H1 (cell line): ENCODE results near the gene PRIMPOL. TPM values are rescaled to one million over a fixed set of nuclear protein-coding genes. Genes with fewer than 3 reads are reported as not detected.

Experiments
- CTCF ChIA-PET: fragments of 300-600 bp; sonication (Branson Sonifier 250); formaldehyde crosslinking; loops from one replicate; lab custom pipeline; 2021; ENCODE audit not compliant: partially characterized antibody; lab: Charles Lee
- POLR2A ChIA-PET: fragments of 300-600 bp; sonication (Branson Sonifier 250); formaldehyde crosslinking; loops from one replicate; lab custom pipeline; 2021; ENCODE audit warnings: inconsistent platforms; ENCODE audit not compliant: partially characterized antibody; lab: Charles Lee
- DNase-seq, 2 experiments: peaks; one replicate each; pipeline versions ENCODE4 v3.0.0 to v3.0.0-alpha.2; 2010 to 2022; ENCODE audit warnings: low spot score in 2 of 2, low read depth in 1 of 2, mixed read lengths in 1 of 2
- FAIRE-seq: peaks from 2 replicates; lab custom pipeline; 2011; peaks lifted over from hg19 to GRCh38; lab: Jason Lieb, UNC
- H2AFZ ChIP-seq: 2 replicates; pipeline ENCODE4 v1.8.1; 2012; ENCODE audit warnings: low read length, inconsistent platforms
- H2AK5ac ChIP-seq: 2 replicates; pipeline ENCODE4 v1.6.1; 2013; ENCODE audit warnings: low read depth, low read length
- H2BK120ac ChIP-seq: replicated peaks from 2 replicates; pipeline ENCODE3; 2013; ENCODE audit warnings: low read depth, low read length, inconsistent platforms
- H2BK12ac ChIP-seq: 2 replicates; pipeline ENCODE4 v1.6.1; 2013; ENCODE audit warnings: low read depth, low read length
- H2BK15ac ChIP-seq: 2 replicates; pipeline ENCODE4 v1.6.1; 2013; ENCODE audit warnings: low read length
- H2BK20ac ChIP-seq: 2 replicates; pipeline ENCODE4 v1.6.1; 2013; ENCODE audit warnings: low read length
- H2BK5ac ChIP-seq: 2 replicates; pipeline ENCODE4 v1.6.1; 2013; ENCODE audit warnings: low read depth, low read length
- H3K14ac ChIP-seq: 2 replicates; pipeline ENCODE4 v1.6.1; 2013; ENCODE audit warnings: inconsistent platforms; ENCODE audit not compliant: insufficient read length
- H3K18ac ChIP-seq: 2 replicates; pipeline ENCODE4 v1.6.1; 2013; ENCODE audit warnings: low read length; ENCODE audit errors: extremely low read depth
- H3K23ac ChIP-seq: 2 replicates; pipeline ENCODE4 v1.6.1; 2013; ENCODE audit warnings: inconsistent platforms; ENCODE audit not compliant: insufficient read length
- H3K23me2 ChIP-seq: 2 replicates; pipeline ENCODE4 v1.6.1; 2013; ENCODE audit warnings: low read depth, low read length
- H3K27ac ChIP-seq: 2 replicates; pipeline ENCODE4 v1.6.1; 2011; ENCODE audit warnings: low read depth, low read length, inconsistent platforms
- H3K27me3 ChIP-seq, 4 experiments: replicated peaks in 1 of 4; 1 replicate in 1 of 4; 2 replicates in 3 of 4; pipeline versions ENCODE4 v1.6.1 to v1.8.1; 2011 to 2013; ENCODE audit warnings: low read length in 3 of 4, mild to moderate bottlenecking in 3 of 4, inconsistent platforms in 2 of 4, mixed read lengths in 2 of 4, moderate library complexity in 1 of 4; ENCODE audit not compliant: control insufficient read depth in 3 of 4, insufficient read depth in 3 of 4; ENCODE audit errors: extremely low read depth in 1 of 4
- H3K36me3 ChIP-seq, 4 experiments: 2 replicates each; pipeline versions ENCODE4 v1.6.1 to v1.8.1; 2011 to 2013; ENCODE audit warnings: mild to moderate bottlenecking in 4 of 4, low read length in 3 of 4, moderate library complexity in 2 of 4, control low read depth in 1 of 4, inconsistent platforms in 1 of 4; ENCODE audit not compliant: insufficient read depth in 4 of 4, control insufficient read depth in 2 of 4
- H3K4ac ChIP-seq: replicated peaks from 2 replicates; pipeline ENCODE3; 2013; ENCODE audit warnings: low read length, low read depth, mixed read lengths, inconsistent platforms; ENCODE audit not compliant: insufficient read length
- H3K4me1 ChIP-seq, 4 experiments: replicated peaks in 1 of 4; 1 replicate in 1 of 4; 2 replicates in 3 of 4; pipeline versions ENCODE4 v1.6.1 to v1.8.1; 2011 to 2013; ENCODE audit warnings: low read length in 3 of 4, inconsistent platforms in 2 of 4, mixed read lengths in 1 of 4; ENCODE audit not compliant: insufficient read depth in 4 of 4, control insufficient read depth in 3 of 4
- H3K4me2 ChIP-seq, 2 experiments: 2 replicates each; pipeline versions ENCODE4 v1.6.1 to v1.8.1; 2011 to 2013; ENCODE audit warnings: low read depth in 2 of 2, low read length in 2 of 2, control low read depth in 1 of 2, inconsistent platforms in 1 of 2, mild to moderate bottlenecking in 1 of 2; ENCODE audit not compliant: insufficient read depth in 1 of 2
- H3K4me3 ChIP-seq, 4 experiments: fragments of 200-600, 300-600 bp in 1 of 4; sonication (generic), shearing (Covaris generic), sonication (Bioruptor Twin) in 1 of 4; 2 replicates each; pipeline versions ENCODE4 v1.5.1 to v1.8.1; 2011 to 2016; ENCODE audit warnings: low read length in 4 of 4, low read depth in 3 of 4, control low read depth in 2 of 4, inconsistent platforms in 2 of 4, mild to moderate bottlenecking in 2 of 4, mixed read lengths in 1 of 4, moderate library complexity in 1 of 4; ENCODE audit not compliant: insufficient read depth in 2 of 4; ENCODE audit errors: extremely low read depth in 1 of 4
- H3K56ac ChIP-seq: replicated peaks from 2 replicates; pipeline ENCODE3; 2013; ENCODE audit warnings: low read depth, mild to moderate bottlenecking, mixed read lengths, low read length, inconsistent platforms; ENCODE audit not compliant: insufficient read length
- H3K79me1 ChIP-seq: 2 replicates; pipeline ENCODE4 v1.6.1; 2013; ENCODE audit warnings: low read depth, low read length, control low read depth
- H3K79me2 ChIP-seq, 2 experiments: 2 replicates each; pipeline versions ENCODE4 v1.6.1 to v1.8.1; 2012 to 2013; ENCODE audit warnings: low read length in 2 of 2, mild to moderate bottlenecking in 2 of 2, inconsistent platforms in 1 of 2; ENCODE audit not compliant: insufficient read depth in 2 of 2, control insufficient read depth in 1 of 2
- H3K9ac ChIP-seq, 4 experiments: replicated peaks in 1 of 4; 1 replicate in 1 of 4; 2 replicates in 3 of 4; pipeline versions ENCODE4 v1.6.1 to v1.8.1; 2011 to 2013; ENCODE audit warnings: low read depth in 3 of 4, low read length in 3 of 4, control low read depth in 2 of 4, mild to moderate bottlenecking in 2 of 4, moderate library complexity in 2 of 4, inconsistent platforms in 1 of 4; ENCODE audit errors: extremely low read depth in 1 of 4
- H3K9me3 ChIP-seq, 2 experiments: 2 replicates each; pipeline versions ENCODE4 v1.6.1 to v1.8.1; 2012 to 2013; ENCODE audit warnings: mild to moderate bottlenecking in 2 of 2, moderate library complexity in 2 of 2, control low read depth in 1 of 2, inconsistent platforms in 1 of 2, low read depth in 1 of 2, low read length in 1 of 2, mixed read lengths in 1 of 2; ENCODE audit not compliant: insufficient read depth in 2 of 2
- H4K20me1 ChIP-seq, 2 experiments: replicated peaks in 1 of 2; 2 replicates each; pipeline versions ENCODE3 to v1.8.1; 2011 to 2013; ENCODE audit warnings: inconsistent platforms in 2 of 2, low read length in 2 of 2, mild to moderate bottlenecking in 1 of 2; ENCODE audit not compliant: insufficient read depth in 2 of 2, control insufficient read depth in 1 of 2
- H4K5ac ChIP-seq: 2 replicates; pipeline ENCODE4 v1.6.1; 2013; ENCODE audit warnings: low read length, low read depth, mixed read lengths, inconsistent platforms; ENCODE audit not compliant: insufficient read length
- H4K8ac ChIP-seq: 2 replicates; pipeline ENCODE4 v1.8.0; 2013; ENCODE audit warnings: mild to moderate bottlenecking, moderate library complexity, low read length, inconsistent platforms; ENCODE audit not compliant: insufficient read depth; ENCODE audit errors: extremely low read depth
- H4K91ac ChIP-seq: replicated peaks from 2 replicates; pipeline ENCODE3; 2013; ENCODE audit warnings: low read length, mixed read lengths, inconsistent platforms; ENCODE audit not compliant: insufficient read length
- ASH2L ChIP-seq: fragments of 200-600, 300-600 bp; sonication (generic); IDR thresholded peaks from one replicate; pipeline ENCODE4 v1.7.1; 2017; ENCODE audit warnings: low read length
- ATF2 ChIP-seq: IDR thresholded peaks from 2 replicates; pipeline ENCODE4 v1.6.1; 2012; ENCODE audit warnings: low read length, inconsistent platforms
- BCL11A ChIP-seq, 2 experiments: IDR thresholded peaks; one replicate each; pipeline ENCODE4 v1.6.1; 2011; ENCODE audit warnings: low read depth in 2 of 2, low read length in 2 of 2, mild to moderate bottlenecking in 2 of 2
- BRCA1 ChIP-seq: IDR thresholded peaks from 2 replicates; pipeline ENCODE4 v1.6.1; 2012; ENCODE audit warnings: low read depth, low read length, improper control_type of control experiment
- EP300 ChIP-seq, 2 experiments: IDR thresholded peaks; 1 replicate in 1 of 2; 2 replicates in 1 of 2; pipeline ENCODE4 v1.6.1; 2011 to 2012; ENCODE audit warnings: low read depth in 2 of 2, low read length in 2 of 2, mild to moderate bottlenecking in 2 of 2, borderline replicate concordance in 1 of 2, inconsistent platforms in 1 of 2, moderate library complexity in 1 of 2
- KDM1A ChIP-seq: fragments of 200-600, 300-600 bp; sonication (generic); IDR thresholded peaks from 2 replicates; pipeline ENCODE4 v1.7.1; 2016; ENCODE audit warnings: mild to moderate bottlenecking, low read length, borderline replicate concordance
- KDM5A ChIP-seq: fragments of 200-600 bp; IDR thresholded peaks from 2 replicates; pipeline ENCODE4 v1.7.1; 2012; ENCODE audit warnings: mild to moderate bottlenecking, low read length, inconsistent platforms, mixed read lengths
- MAFK ChIP-seq: IDR thresholded peaks from 2 replicates; pipeline ENCODE4 v1.6.1; 2012; ENCODE audit warnings: low read depth, mild to moderate bottlenecking, improper control_type of control experiment, low read length
- MAX ChIP-seq: IDR thresholded peaks from 2 replicates; pipeline ENCODE4 v1.6.1; 2012; ENCODE audit warnings: inconsistent platforms
- PHF8 ChIP-seq: fragments of 200-600 bp; sonication (generic); conservative IDR thresholded peaks from 2 replicates; pipeline ENCODE4 v1.7.1; 2012; ENCODE audit warnings: low read depth, mild to moderate bottlenecking, inconsistent platforms, low read length, moderate library complexity
- SP4 ChIP-seq: IDR thresholded peaks from 2 replicates; pipeline ENCODE4 v1.6.1; 2012; ENCODE audit warnings: low read length, inconsistent platforms
- SRF ChIP-seq: IDR thresholded peaks from 2 replicates; pipeline ENCODE4 v1.6.1; 2011; ENCODE audit warnings: mild to moderate bottlenecking, low read depth, low read length, moderate library complexity
- TAF1 ChIP-seq: IDR thresholded peaks from 2 replicates; pipeline ENCODE4 v1.6.1; 2011; ENCODE audit warnings: mild to moderate bottlenecking, low read depth, low read length
- WGBS, 2 experiments: shearing (Covaris generic) in 1 of 2; methylation state at CpG; one replicate each; pipeline versions ENCODE4 v1.1.6 to v1.1.7; 2013 to 2015; ENCODE audit warnings: low lambda C conversion rate in 2 of 2, mixed read lengths in 2 of 2, inconsistent platforms in 1 of 2, low coverage in 1 of 2, missing lambda C conversion rate in 1 of 2; ENCODE audit not compliant: insufficient replicate concordance in 2 of 2, insufficient coverage in 1 of 2, insufficient read length in 1 of 2; ENCODE audit errors: extremely low coverage in 1 of 2, missing lambda C conversion rate in 1 of 2; 5-methylcytosine and 5-hydroxymethylcytosine counted together
- polyA plus RNA-seq, 7 experiments: library from polyadenylated mRNA; depleted of rRNA in 3 of 7; stranded (reverse) in 5 of 7; unstranded in 2 of 7; fragments of >200 nt in 5 of 7; fragments of 200-250 nt in 2 of 7; gene quantifications; 1 replicate in 5 of 7; 2 replicates in 1 of 7; 4 replicates in 1 of 7; pipeline versions ENCODE4 v1.2.1 to v1.2.3, GENCODE V29; 2011 to 2013; ENCODE audit warnings: missing spikeins in 2 of 7, mixed read lengths in 2 of 7
- total RNA-seq: library from RNA; stranded (reverse); fragmentation: NEBNext Ultra II Directional; extraction: Animal tissue kit (Norgen Biotek cat#: 25700); gene quantifications from 2 replicates; pipeline ENCODE4 v1.2.1, GENCODE V29; 2021

PRIMPOL gene
- total and polyA plus RNA-seq, 2 of the 8 experiments (the other 6 are each of a cell fraction or from before 2014, with no cell fraction given) = 4.4 to 6.7 TPM

GRCh38 chr4:184668096-184668495 is 18.6 kb downstream of the PRIMPOL start:
- Histone ChIP-seq H3K4me2 (no peak overlapping the region), H2BK120ac (no peak overlapping the region), H3K36me3 (no peaks in the 10 kb centered on the region; a peak in 1 of 8 replicates), H2BK12ac (no peak overlapping the region), H3K18ac (no peak overlapping the region), H4K8ac (no peak overlapping the region), H3K79me2 (no peaks in the 10 kb centered on the region), H4K91ac (no peak overlapping the region), H3K27me3 (no peaks in the 10 kb centered on the region), H2BK5ac (no peak overlapping the region), H3K14ac (peak overlapping the region; percentile 31), H3K23ac (no peak overlapping the region), H3K4ac (no peak overlapping the region), H2BK15ac (no peak overlapping the region), H3K9ac (no peak overlapping the region), H3K27ac (no peak overlapping the region), H3K23me2 (no peaks in the 10 kb centered on the region), H3K9me3 (no peaks in the 10 kb centered on the region), H3K4me1 (no peaks in the 10 kb centered on the region), H3K56ac (no peak overlapping the region), H4K5ac (no peak overlapping the region), H3K79me1 (no peaks in the 10 kb centered on the region), H4K20me1 (no peaks in the 10 kb centered on the region), H2AFZ (no peak overlapping the region), H2AK5ac (no peak overlapping the region), H3K4me3 (no peak overlapping the region), H2BK20ac (no peak overlapping the region)
- ChIA-PET CTCF (no interaction called here), POLR2A (interaction anchor here (0.9 kb wide), 1 partner anchor 29 kb away, joined by 3 read pairs; no protein-coding TSS in a partner anchor)
- FAIRE-seq = no peak
- no peak for DNase-seq
- 94% methylated on average over 9 of the region's 9 CpGs; no CpG with 5 or more reads in 1 of the 2 experiments for WGBS, 2 experiments
- TF ChIP-seq BCL11A (IDR thresholded peaks at IDR 0.05; ENCODE audit: low read depth in 2 of 2, low read length in 2 of 2) (no peak), SRF (no peak), BRCA1 (no peak), PHF8 (no peak), MAFK (no peak), SP4 (no peak), MAX (no peak), KDM1A (no peak), TAF1 (no peak), ASH2L (no peak), ATF2 (no peak), KDM5A (no peak), EP300 (IDR thresholded peaks at IDR 0.05; ENCODE audit: borderline replicate concordance in 1 of 2, low read depth in 2 of 2, low read length in 2 of 2) (no peak)
